LoVo (cell line): ENCODE data around the gene SLC25A10.
A peak's percentile ranks its signal among the peaks of the same experiment; 100 is the strongest.

Experiments used
- DNase-seq: peaks from one replicate; pipeline ENCODE4 v3.0.0-alpha.2; 2016; ENCODE audit warnings: low spot score

Gene SLC25A10

GRCh38 chr17:81687770-81688541 is 24.1 kb upstream of the SLC25A10 start:
- no peak for DNase-seq

GRCh38 chr17:81688616-81689015 is 23.5 kb upstream of the SLC25A10 start:
- DNase-seq = no peak

GRCh38 chr17:81690066-81690465 is 22.0 kb upstream of the SLC25A10 start:
- no peak for DNase-seq

- no peak for DNase-seq
Measured at GRCh38 chr17:81690549-81690948, 21.5 kb upstream of the SLC25A10 start.

GRCh38 chr17:81691196-81691595 is 20.9 kb upstream of the SLC25A10 start:
- DNase-seq = no peak

GRCh38 chr17:81691608-81692007 is 20.5 kb upstream of the SLC25A10 start:
- no peak for DNase-seq

- no peak for DNase-seq
Measured at GRCh38 chr17:81693509-81694210, 18.4 kb upstream of the SLC25A10 start.

- no peak for DNase-seq
Measured at GRCh38 chr17:81694810-81695209, 17.3 kb upstream of the SLC25A10 start.

- DNase-seq = no peak
Measured at GRCh38 chr17:81695211-81695610, 16.9 kb upstream of the SLC25A10 start.

- no peak for DNase-seq
Measured at GRCh38 chr17:81695801-81696200, 16.3 kb upstream of the SLC25A10 start.

GRCh38 chr17:81696218-81696941 is 15.7 kb upstream of the SLC25A10 start:
- DNase-seq = no peak

- no peak for DNase-seq
Measured at GRCh38 chr17:81697261-81698044, 14.6 kb upstream of the SLC25A10 start.

- DNase-seq = no peak
Measured at GRCh38 chr17:81700353-81701287, 11.5 kb upstream of the SLC25A10 start.

- DNase-seq = no peak
Measured at GRCh38 chr17:81701288-81702071, 10.6 kb upstream of the SLC25A10 start.

GRCh38 chr17:81702934-81703746 is 8.9 kb upstream of the SLC25A10 start, which contains the start of gene MRPL12:
TSS of gene MRPL12 (plus strand) at chr17:81703367. CDS start at chr17:81703502, 135 bp downstream.
- DNase-seq = peak; percentile 90

- DNase-seq = no peak
Measured at GRCh38 chr17:81703747-81704654, 8.1 kb upstream of the SLC25A10 start.

GRCh38 chr17:81705518-81706231 is 6.4 kb upstream of the SLC25A10 start:
- DNase-seq = no peak
